ENCODE data around the gene LRSAM1. TPM values are rescaled to one million over a fixed set of nuclear protein-coding genes. Genes with fewer than 3 reads are reported as not detected.

LRSAM1 gene
- total RNA-seq, 1 donor from 2014 or later, result 6.7 TPM

GRCh38 chr9:127473932-127474331 lies 22.6 kb downstream of the LRSAM1 start:
- H3K4me2 ChIP-seq, result no peak overlapping the region
- H2AFZ ChIP-seq (replicated peaks), result no peak overlapping the region
- peaks cover 10% of the 10 kb centered on the region for H3K36me3 Mint-ChIP-seq
- H4K20me1 ChIP-seq (ENCODE audit: low read depth), result no peaks in the 10 kb centered on the region
- no peak overlapping the region for H3K27ac Mint-ChIP-seq
- no peaks in the 10 kb centered on the region for H3K9me3 Mint-ChIP-seq
- no peaks in the 10 kb centered on the region for H3F3A ChIP-seq (ENCODE audit: low read depth)
- H3K27ac ChIP-seq, result no peak overlapping the region
- DNase-seq (ENCODE audit: low spot score), result no peak
- H3K27me3 Mint-ChIP-seq (ENCODE audit: insufficient read depth, low read depth), result peaks cover 2% of the 10 kb centered on the region
- H3K4me1 Mint-ChIP-seq, result no peaks in the 10 kb centered on the region
- no peaks in the 10 kb centered on the region for H3K9me3 ChIP-seq (ENCODE audit: low read depth)
- no peaks in the 10 kb centered on the region for H3K27me3 ChIP-seq
- no peak overlapping the region for H3K9ac ChIP-seq
- no peak overlapping the region for H3K4me3 ChIP-seq
- no peaks in the 10 kb centered on the region for H3K4me1 ChIP-seq
- no peaks in the 10 kb centered on the region for H3K36me3 ChIP-seq
- TF ChIP-seq EZH2 (IDR thresholded peaks at IDR 0.05) (no peak), CTCF (IDR thresholded peaks at IDR 0.05) (no peak), EZH2phosphoT487 (IDR thresholded peaks at IDR 0.05) (no peak)
- H3K4me3 Mint-ChIP-seq, result no peak overlapping the region
- no peaks in the 10 kb centered on the region for H3K79me2 ChIP-seq (ENCODE audit: low read depth)

GRCh38 chr9:127474592-127474991 lies 23.3 kb downstream of the LRSAM1 start:
- Mint-ChIP-seq H3K9me3 (no peaks in the 10 kb centered on the region), H3K27me3 (ENCODE audit: insufficient read depth, low read depth) (peaks cover 3% of the 10 kb centered on the region), H3K4me3 (no peak overlapping the region), H3K4me1 (no peaks in the 10 kb centered on the region), H3K27ac (no peak overlapping the region), H3K36me3 (peaks cover 10% of the 10 kb centered on the region)
- no peak overlapping the region for H3K4me3 ChIP-seq
- H3K27ac ChIP-seq, result no peak overlapping the region
- DNase-seq (ENCODE audit: low spot score), result no peak
- no peaks in the 10 kb centered on the region for H4K20me1 ChIP-seq (ENCODE audit: low read depth)
- no peaks in the 10 kb centered on the region for H3K27me3 ChIP-seq
- no peak overlapping the region for H3K9ac ChIP-seq
- H3K4me2 ChIP-seq, result no peak overlapping the region
- H3K36me3 ChIP-seq, result no peaks in the 10 kb centered on the region
- H3F3A ChIP-seq (ENCODE audit: low read depth), result no peaks in the 10 kb centered on the region
- TF ChIP-seq EZH2 (IDR thresholded peaks at IDR 0.05) (no peak), EZH2phosphoT487 (IDR thresholded peaks at IDR 0.05) (no peak), CTCF (IDR thresholded peaks at IDR 0.05) (no peak)
- H3K79me2 ChIP-seq (ENCODE audit: low read depth), result no peaks in the 10 kb centered on the region
- H3K4me1 ChIP-seq, result no peaks in the 10 kb centered on the region
- H2AFZ ChIP-seq (replicated peaks), result no peak overlapping the region
- H3K9me3 ChIP-seq (ENCODE audit: low read depth), result no peaks in the 10 kb centered on the region

- Histone ChIP-seq H4K20me1 (ENCODE audit: low read depth) (no peaks in the 10 kb centered on the region), H3K4me3 (no peak overlapping the region), H3K9ac (no peak overlapping the region), H3K79me2 (ENCODE audit: low read depth) (no peaks in the 10 kb centered on the region), H3K4me1 (no peaks in the 10 kb centered on the region), H3K4me2 (no peak overlapping the region), H3K9me3 (ENCODE audit: low read depth) (no peaks in the 10 kb centered on the region), H3K27ac (no peak overlapping the region), H3F3A (ENCODE audit: low read depth) (no peaks in the 10 kb centered on the region), H3K27me3 (no peaks in the 10 kb centered on the region), H2AFZ (replicated peaks) (no peak overlapping the region), H3K36me3 (no peaks in the 10 kb centered on the region)
- Mint-ChIP-seq H3K36me3 (peaks cover 6% of the 10 kb centered on the region), H3K4me3 (no peak overlapping the region), H3K4me1 (no peaks in the 10 kb centered on the region), H3K27ac (no peak overlapping the region), H3K27me3 (ENCODE audit: insufficient read depth, low read depth) (peaks cover 3% of the 10 kb centered on the region), H3K9me3 (no peaks in the 10 kb centered on the region)
- no peak for DNase-seq (ENCODE audit: low spot score)
- no peak for TF ChIP-seq CTCF (IDR thresholded peaks at IDR 0.05)
- TF ChIP-seq EZH2phosphoT487 (IDR thresholded peaks at IDR 0.05), result no peak
- TF ChIP-seq EZH2 (IDR thresholded peaks at IDR 0.05), result no peak
Measured at GRCh38 chr9:127479507-127480081, 28.3 kb downstream of the LRSAM1 start.
